ENCODE results near the gene JDP2. TPM values are rescaled to one million over a fixed set of nuclear protein-coding genes. Genes with fewer than 3 reads are reported as not detected.

JDP2 gene
- total RNA-seq, 4 donors from 2014 or later = 82.3 to 147 (median 106) TPM

- DNase-seq (ENCODE audit: low spot score in 2 of 2) = no peak
- H3K27ac ChIP-seq = no peak overlapping the region
- WGBS, 2 donors = 92 to 100% methylated on average over 5 of the region's 5 CpGs
These were observed 24.9 kb upstream of the JDP2 start for GRCh38 chr14:75402867-75403413.

DNA sequence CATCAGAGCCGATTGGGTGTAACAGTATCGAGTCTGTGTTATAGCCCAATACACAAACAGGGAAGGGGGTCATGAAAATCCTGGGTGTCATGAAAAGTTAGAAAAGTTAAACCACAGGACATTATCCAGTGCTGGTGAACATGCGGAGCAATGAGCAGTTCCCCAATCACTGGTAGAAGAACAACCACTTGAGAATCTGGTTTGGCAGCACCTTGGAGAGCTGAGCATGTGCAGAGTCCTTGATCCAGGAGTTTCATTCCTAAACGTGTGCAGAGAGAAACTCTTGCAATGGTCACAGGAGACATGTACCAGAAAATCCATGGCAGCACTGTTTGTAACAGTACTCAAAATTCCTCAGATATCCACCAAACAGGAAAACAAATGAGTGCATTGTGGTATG is 23.0 kb upstream of the JDP2 start:
- DNase-seq (ENCODE audit: low spot score in 2 of 2) = no peak
- 75 to 85% methylated on average over 4 of the region's 4 CpGs for WGBS, 2 donors
- Histone ChIP-seq H3K4me3 (no peak overlapping the region), H3K4me1 (peaks cover 0 to 23% (median 15%) of the 10 kb centered on the region in 4 donors), H3K27ac (no peak overlapping the region), H3K9me3 (no peaks in the 10 kb centered on the region), H3K36me3 (no peaks in the 10 kb centered on the region), H3K27me3 (no peaks in the 10 kb centered on the region)
- TF ChIP-seq POLR2A (IDR thresholded peaks at IDR 0.05) (no peak), EP300 (IDR thresholded peaks at IDR 0.05) (no peak), CTCF (IDR thresholded peaks at IDR 0.05) (no peak)

More at GRCh38 chr14:75402867-75403413, 24.9 kb upstream of the JDP2 start:
- Histone ChIP-seq H3K36me3 (no peaks in the 10 kb centered on the region), H3K27me3 (no peaks in the 10 kb centered on the region), H3K9me3 (peaks cover 0 to 8% (median 0%) of the 10 kb centered on the region in 4 donors), H3K4me3 (no peak overlapping the region), H3K4me1 (peaks cover 0 to 26% (median 16%) of the 10 kb centered on the region in 4 donors)
- no peak for TF ChIP-seq CTCF (IDR thresholded peaks at IDR 0.05)
- no peak for TF ChIP-seq POLR2A (IDR thresholded peaks at IDR 0.05)
- no peak for TF ChIP-seq EP300 (IDR thresholded peaks at IDR 0.05)

DNA sequence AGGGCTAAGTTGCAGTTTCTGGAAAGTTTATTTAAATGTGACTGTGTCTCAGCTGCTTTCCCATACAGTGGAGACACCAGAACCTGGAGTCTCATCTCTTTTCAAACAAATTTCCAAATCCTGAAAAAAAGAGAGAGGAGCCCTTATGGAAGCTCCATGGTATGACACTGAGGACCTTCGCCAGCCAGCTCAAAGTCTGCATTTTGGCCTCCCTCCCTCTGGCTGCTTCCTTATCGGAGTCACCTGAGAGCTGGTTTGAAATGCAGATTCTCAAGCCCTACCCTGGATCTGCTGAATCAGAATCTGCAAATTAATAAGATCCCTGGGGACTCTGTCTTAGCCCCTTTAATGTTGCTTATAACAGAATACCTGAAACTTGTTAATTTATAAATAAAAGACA is 21.7 kb upstream of the JDP2 start:
- no peaks in the 10 kb centered on the region for H3K27me3 ChIP-seq

GRCh38 chr14:75406856-75407255 is 21.0 kb upstream of the JDP2 start:
- Histone ChIP-seq H3K36me3 (no peaks in the 10 kb centered on the region), H3K27ac (no peak overlapping the region), H3K4me1 (peaks cover 0 to 3% (median 0%) of the 10 kb centered on the region in 4 donors), H3K9me3 (no peaks in the 10 kb centered on the region), H3K27me3 (no peaks in the 10 kb centered on the region), H3K4me3 (no peak overlapping the region)
- no peak for DNase-seq (ENCODE audit: low spot score in 2 of 2)
- TF ChIP-seq POLR2A (IDR thresholded peaks at IDR 0.05) (no peak), EP300 (IDR thresholded peaks at IDR 0.05) (no peak), CTCF (IDR thresholded peaks at IDR 0.05) (no peak)
- 84 to 86% methylated on average over 3 of the region's 3 CpGs for WGBS, 2 donors

More for the DNA sequence above, 21.7 kb upstream of the JDP2 start:
- WGBS, 2 donors = 95 to 96% methylated on average over 2 of the region's 2 CpGs
- no peaks in the 10 kb centered on the region for H3K9me3 ChIP-seq
- TF ChIP-seq POLR2A (IDR thresholded peaks at IDR 0.05) (no peak), CTCF (IDR thresholded peaks at IDR 0.05) (no peak), EP300 (IDR thresholded peaks at IDR 0.05) (no peak)
- H3K27ac ChIP-seq = no peak overlapping the region
- H3K4me1 ChIP-seq = peaks cover 0 to 11% (median 3%) of the 10 kb centered on the region in 4 donors
- no peaks in the 10 kb centered on the region for H3K36me3 ChIP-seq
- H3K4me3 ChIP-seq = no peak overlapping the region
- DNase-seq (ENCODE audit: low spot score in 2 of 2) = no peak

DNA sequence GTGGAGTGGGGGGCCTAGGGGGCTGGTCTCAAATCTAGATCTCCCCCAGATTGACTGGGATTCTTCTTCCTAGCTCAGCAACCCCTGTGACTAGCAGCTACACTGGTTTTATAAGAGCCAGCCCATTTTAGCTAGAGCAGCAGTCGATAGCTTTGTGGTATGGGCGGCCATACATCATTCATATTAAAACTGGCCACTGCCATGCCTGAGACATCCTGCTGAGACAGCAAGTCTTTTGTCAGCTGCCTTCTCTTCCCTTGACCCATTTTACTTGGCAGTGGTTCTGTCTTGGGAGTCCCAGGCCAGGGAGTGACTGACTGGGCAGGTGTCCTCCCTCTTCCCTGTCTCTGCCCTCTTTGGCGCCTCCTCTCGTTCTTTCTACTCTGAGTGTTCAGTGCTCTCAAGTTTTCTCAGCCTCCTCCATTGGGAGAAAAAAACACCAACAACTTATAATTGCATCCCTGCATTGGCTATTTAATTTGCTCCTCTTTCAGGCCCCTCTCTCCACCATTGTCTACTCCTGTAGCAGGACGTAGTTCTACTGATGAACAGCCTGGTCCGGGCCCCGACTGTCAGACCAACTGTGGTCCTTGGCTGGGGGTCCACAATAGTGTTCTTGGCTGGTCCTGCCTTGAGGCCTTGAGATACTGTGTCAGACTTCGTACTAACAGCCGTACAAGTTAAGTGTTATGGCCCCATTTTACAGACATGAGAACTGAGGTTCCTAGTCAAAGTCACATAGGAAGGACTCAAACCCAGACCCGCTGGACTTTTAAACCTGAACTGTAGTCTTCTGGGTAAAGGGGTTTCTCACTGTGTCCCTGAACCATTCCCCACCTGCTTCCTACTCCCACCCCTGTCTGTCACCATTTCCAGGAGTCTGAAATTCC is 18.3 kb upstream of the JDP2 start:
- Histone ChIP-seq H3K4me1 (no peaks in the 10 kb centered on the region), H3K4me3 (no peak overlapping the region), H3K27ac (no peak overlapping the region), H3K27me3 (no peaks in the 10 kb centered on the region), H3K9me3 (peaks cover 0 to 9% (median 0%) of the 10 kb centered on the region in 4 donors), H3K36me3 (no peaks in the 10 kb centered on the region)
- WGBS, 2 donors = 86 to 88% methylated on average over 10 of the region's 10 CpGs
- no peak for DNase-seq (ENCODE audit: low spot score in 2 of 2)
- TF ChIP-seq POLR2A (IDR thresholded peaks at IDR 0.05) = no peak
- no peak for TF ChIP-seq CTCF (IDR thresholded peaks at IDR 0.05)
- no peak for TF ChIP-seq EP300 (IDR thresholded peaks at IDR 0.05)
